Measurements from ENCODE around the gene CELSR3.

CELSR3 gene

DNA sequence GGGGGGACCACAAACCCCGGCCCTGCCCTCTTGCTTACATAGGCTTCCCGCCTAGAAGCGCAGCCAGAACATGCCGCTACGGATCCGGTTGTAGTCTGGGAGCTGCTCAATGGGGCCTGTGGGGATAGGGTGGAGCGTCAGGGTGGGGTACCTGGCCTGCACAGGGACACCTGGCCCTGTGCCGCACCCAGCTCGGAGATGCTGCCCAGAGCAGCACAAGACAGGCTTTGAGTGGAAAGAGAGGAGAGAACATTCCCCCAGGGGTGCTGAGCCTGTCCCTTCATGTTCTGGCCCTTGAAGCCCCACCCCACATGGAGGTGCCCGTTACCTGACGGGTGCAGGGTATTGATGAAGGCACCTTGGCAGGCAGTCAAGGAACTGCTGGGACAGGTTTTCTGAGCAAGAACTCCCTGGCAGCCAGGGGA, 63.6 kb downstream of the CELSR3 start:
- Histone ChIP-seq H3K4me1 (ENCODE audit: control extremely low read depth in 1 of 4, control insufficient read depth in 4 of 4, insufficient read depth in 4 of 4, low read length in 3 of 4) (peaks cover 0 to 12% (median 4%) of the 10 kb centered on the region in 4 experiments), H3K9me3 (ENCODE audit: control extremely low read depth in 1 of 5, control insufficient read depth in 4 of 5, insufficient read depth in 2 of 5, low read depth in 1 of 5, low read length in 4 of 5) (no peaks in the 10 kb centered on the region), H3K36me3 (ENCODE audit: control insufficient read depth in 4 of 4, insufficient read depth in 4 of 4, low read length in 3 of 4) (peaks cover 20 to 67% (median 47%) of the 10 kb centered on the region in 4 experiments), H3K4me3 (ENCODE audit: control insufficient read depth in 1 of 7, extremely low read depth in 1 of 7, insufficient read depth in 4 of 7, low read depth in 2 of 7, low read length in 6 of 7) (no peak overlapping the region), H3K27ac (ENCODE audit: insufficient read depth in 1 of 2, low read depth in 1 of 2, low read length in 2 of 2, poor library complexity in 1 of 2, severe bottlenecking in 2 of 2) (no peak overlapping the region), H3K27me3 (replicated peaks in 2 of 5; ENCODE audit: control insufficient read depth in 4 of 5, insufficient read depth in 5 of 5, low read length in 4 of 5) (peaks cover 0 to 27% (median 12%) of the 10 kb centered on the region in 5 experiments)
- no peak for DNase-seq
- CTCF ChIA-PET = no interaction called here
- 99% methylated on average over 9 of the region's 11 CpGs for WGBS (ENCODE audit: insufficient coverage)
- POLR2A ChIA-PET = interaction anchor here (0.5 kb wide), 1 partner anchor 44 kb away, joined by 3 read pairs; no protein-coding TSS in a partner anchor

DNA sequence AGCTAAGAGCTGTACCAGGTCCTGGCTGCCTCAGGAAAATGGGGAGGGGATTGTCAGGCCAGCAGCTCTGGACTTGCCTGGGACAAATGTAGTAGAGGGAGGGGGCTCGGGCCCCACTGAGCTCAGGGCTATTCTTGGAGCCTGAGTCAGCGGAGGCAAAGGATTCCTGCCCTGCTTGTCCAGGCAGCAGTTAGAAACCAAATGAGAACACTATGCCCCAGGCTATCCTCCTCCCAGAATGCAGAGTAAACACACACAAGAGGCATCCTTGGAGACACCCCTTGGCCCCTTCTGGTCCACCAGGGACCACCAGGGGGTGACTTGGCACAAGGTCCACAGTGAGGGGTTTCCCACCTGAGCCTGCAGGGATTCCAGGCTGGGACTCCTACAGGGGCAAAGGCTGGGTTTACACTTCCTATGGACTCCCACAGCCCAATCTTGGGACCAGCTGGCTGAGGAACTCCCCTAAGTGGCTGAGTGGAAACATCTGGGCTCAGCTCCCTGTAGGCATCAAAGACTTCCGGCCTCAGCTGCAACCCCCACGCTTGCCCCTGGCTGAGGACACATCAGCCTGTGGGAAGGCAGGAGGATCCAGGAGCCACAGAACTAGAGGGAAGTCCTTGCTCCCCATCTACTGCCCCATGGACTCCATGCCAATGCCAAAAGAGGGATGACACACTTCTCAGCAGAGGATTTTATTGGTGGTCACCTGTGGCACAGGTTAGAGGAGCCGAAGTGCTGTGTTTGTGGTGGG, 64.2 kb downstream of the CELSR3 start:
- Histone ChIP-seq H3K27me3 (replicated peaks in 2 of 5; ENCODE audit: control insufficient read depth in 4 of 5, insufficient read depth in 5 of 5, low read length in 4 of 5) (peaks cover 0 to 33% (median 15%) of the 10 kb centered on the region in 5 experiments), H3K4me3 (ENCODE audit: control insufficient read depth in 1 of 7, extremely low read depth in 1 of 7, insufficient read depth in 4 of 7, low read depth in 2 of 7, low read length in 6 of 7) (no peak overlapping the region), H3K36me3 (ENCODE audit: control insufficient read depth in 4 of 4, insufficient read depth in 4 of 4, low read length in 3 of 4) (peaks cover 20 to 61% (median 41%) of the 10 kb centered on the region in 4 experiments), H3K4me1 (ENCODE audit: control extremely low read depth in 1 of 4, control insufficient read depth in 4 of 4, insufficient read depth in 4 of 4, low read length in 3 of 4) (peaks cover 0 to 12% (median 4%) of the 10 kb centered on the region in 4 experiments), H3K27ac (ENCODE audit: insufficient read depth in 1 of 2, low read depth in 1 of 2, low read length in 2 of 2, poor library complexity in 1 of 2, severe bottlenecking in 2 of 2) (no peak overlapping the region), H3K9me3 (ENCODE audit: control extremely low read depth in 1 of 5, control insufficient read depth in 4 of 5, insufficient read depth in 2 of 5, low read depth in 1 of 5, low read length in 4 of 5) (no peaks in the 10 kb centered on the region)
- ChIA-PET CTCF (no interaction called here), POLR2A (interaction anchor here (0.5 kb wide), 1 partner anchor 44 kb away, joined by 3 read pairs; no protein-coding TSS in a partner anchor)
- whole genome bisulfite sequencing (ENCODE audit: insufficient coverage) = 96% methylated on average over 4 of the region's 5 CpGs
- DNase-seq = no peak

DNA sequence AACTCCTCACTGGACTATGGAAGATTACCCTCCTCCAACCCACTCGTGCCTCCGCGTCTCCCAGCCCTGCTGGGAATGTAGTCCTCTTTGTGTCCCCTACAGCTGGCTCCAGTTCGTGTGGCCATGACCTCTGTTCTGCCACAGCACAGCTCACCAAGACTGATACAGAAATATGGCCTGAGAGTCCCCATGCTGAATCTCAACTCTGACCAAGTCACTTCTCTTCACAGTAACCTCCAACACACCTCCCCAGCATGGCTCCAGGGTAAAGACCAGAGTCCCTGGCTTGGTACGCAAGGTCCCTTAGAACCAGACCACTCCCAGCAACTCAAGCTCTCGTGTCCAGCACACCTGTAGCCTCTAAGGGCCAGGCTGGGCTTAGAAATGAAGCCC, 65.3 kb downstream of the CELSR3 start:
- no peak for DNase-seq
- 85% methylated on average over 6 of the region's 6 CpGs for WGBS (ENCODE audit: insufficient coverage)
- H3K9me3 ChIP-seq (ENCODE audit: control extremely low read depth in 1 of 5, control insufficient read depth in 4 of 5, insufficient read depth in 2 of 5, low read depth in 1 of 5, low read length in 4 of 5) = no peaks in the 10 kb centered on the region
- CTCF ChIA-PET = no interaction called here
- POLR2A ChIA-PET = interaction anchor here (0.6 kb wide), 1 partner anchor 309 kb away, joined by 3 read pairs; no protein-coding TSS in a partner anchor
- no peak overlapping the region for H3K4me3 ChIP-seq (ENCODE audit: control insufficient read depth in 1 of 7, extremely low read depth in 1 of 7, insufficient read depth in 4 of 7, low read depth in 2 of 7, low read length in 6 of 7)
- peaks cover 0 to 42% (median 18%) of the 10 kb centered on the region in 5 experiments for H3K27me3 ChIP-seq (replicated peaks in 2 of 5; ENCODE audit: control insufficient read depth in 4 of 5, insufficient read depth in 5 of 5, low read length in 4 of 5)
- H3K36me3 ChIP-seq (ENCODE audit: control insufficient read depth in 4 of 4, insufficient read depth in 4 of 4, low read length in 3 of 4) = peaks cover 17 to 50% (median 32%) of the 10 kb centered on the region in 4 experiments
- H3K4me1 ChIP-seq (ENCODE audit: control extremely low read depth in 1 of 4, control insufficient read depth in 4 of 4, insufficient read depth in 4 of 4, low read length in 3 of 4) = peaks cover 0 to 12% (median 4%) of the 10 kb centered on the region in 4 experiments
- no peak overlapping the region for H3K27ac ChIP-seq (ENCODE audit: insufficient read depth in 1 of 2, low read depth in 1 of 2, low read length in 2 of 2, poor library complexity in 1 of 2, severe bottlenecking in 2 of 2)

DNA sequence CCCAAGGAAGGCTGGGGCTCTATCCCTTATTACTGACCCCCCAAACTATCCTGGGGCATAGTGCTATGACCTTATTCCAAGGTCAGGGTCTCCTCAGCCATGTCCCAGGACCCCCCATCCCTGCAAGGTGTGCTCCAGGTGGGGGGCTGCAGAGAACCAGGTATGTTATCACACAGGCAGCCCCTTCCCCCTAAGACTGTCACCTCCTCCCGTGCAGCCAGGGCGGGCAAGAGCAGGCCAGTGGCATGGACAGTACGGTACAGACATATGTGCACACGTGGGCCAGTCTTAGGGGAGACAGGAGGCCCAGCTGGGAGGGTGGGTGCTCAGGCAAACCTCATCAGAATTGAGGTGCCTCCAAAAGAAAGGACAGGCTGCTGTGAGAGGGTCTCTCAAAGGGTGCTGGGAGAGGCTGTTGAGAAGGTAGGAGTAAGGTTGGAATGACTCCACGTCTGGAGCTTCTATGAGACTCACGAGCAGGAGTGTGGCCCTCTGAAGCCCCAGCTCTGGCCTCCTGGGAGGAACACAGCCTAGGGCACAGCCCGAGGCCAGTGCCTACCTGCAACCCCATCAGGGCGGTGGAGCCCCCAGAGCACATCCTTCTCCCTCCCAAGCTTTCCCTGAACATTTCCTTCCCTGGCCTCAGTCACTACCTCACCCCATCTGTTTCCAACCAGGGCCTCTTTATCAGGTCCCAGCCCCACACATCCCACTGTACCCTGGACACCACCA, 65.8 kb downstream of the CELSR3 start:
- 80% methylated on average over 5 of the region's 8 CpGs for WGBS (ENCODE audit: insufficient coverage)
- H3K9me3 ChIP-seq (ENCODE audit: control extremely low read depth in 1 of 5, control insufficient read depth in 4 of 5, insufficient read depth in 2 of 5, low read depth in 1 of 5, low read length in 4 of 5) = no peaks in the 10 kb centered on the region
- peaks cover 0 to 12% (median 4%) of the 10 kb centered on the region in 4 experiments for H3K4me1 ChIP-seq (ENCODE audit: control extremely low read depth in 1 of 4, control insufficient read depth in 4 of 4, insufficient read depth in 4 of 4, low read length in 3 of 4)
- DNase-seq = no peak
- POLR2A ChIA-PET = interaction anchor here (0.6 kb wide), 1 partner anchor 309 kb away, joined by 3 read pairs; no protein-coding TSS in a partner anchor
- CTCF ChIA-PET = no interaction called here
- peaks cover 17 to 46% (median 31%) of the 10 kb centered on the region in 4 experiments for H3K36me3 ChIP-seq (ENCODE audit: control insufficient read depth in 4 of 4, insufficient read depth in 4 of 4, low read length in 3 of 4)
- peaks cover 0 to 42% (median 18%) of the 10 kb centered on the region in 5 experiments for H3K27me3 ChIP-seq (replicated peaks in 2 of 5; ENCODE audit: control insufficient read depth in 4 of 5, insufficient read depth in 5 of 5, low read length in 4 of 5)
- H3K4me3 ChIP-seq (ENCODE audit: control insufficient read depth in 1 of 7, extremely low read depth in 1 of 7, insufficient read depth in 4 of 7, low read depth in 2 of 7, low read length in 6 of 7) = no peak overlapping the region
- H3K27ac ChIP-seq (ENCODE audit: insufficient read depth in 1 of 2, low read depth in 1 of 2, low read length in 2 of 2, poor library complexity in 1 of 2, severe bottlenecking in 2 of 2) = no peak overlapping the region

DNA sequence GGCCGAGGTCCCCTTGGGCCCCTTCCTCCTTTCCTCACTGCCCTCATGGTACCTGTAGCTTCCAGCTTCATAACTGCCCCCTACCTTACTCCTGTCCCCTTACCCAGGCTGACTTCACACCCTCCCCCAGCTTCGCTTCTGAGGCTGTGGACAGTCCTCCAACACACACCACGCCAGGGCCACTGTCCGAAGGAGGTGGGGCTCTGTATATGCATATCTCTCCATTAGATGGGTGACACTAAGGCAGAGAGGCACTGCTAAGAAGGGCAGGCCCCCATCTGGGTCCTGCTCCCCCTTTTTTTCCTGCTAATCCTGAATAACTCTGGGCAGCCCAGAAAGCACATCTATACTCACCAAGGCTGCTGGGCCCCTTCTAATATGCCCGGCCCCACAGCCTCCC, 66.5 kb downstream of the CELSR3 start:
- Histone ChIP-seq H3K4me1 (ENCODE audit: control extremely low read depth in 1 of 4, control insufficient read depth in 4 of 4, insufficient read depth in 4 of 4, low read length in 3 of 4) (peaks cover 0 to 12% (median 4%) of the 10 kb centered on the region in 4 experiments), H3K27me3 (replicated peaks in 2 of 5; ENCODE audit: control insufficient read depth in 4 of 5, insufficient read depth in 5 of 5, low read length in 4 of 5) (peaks cover 0 to 42% (median 18%) of the 10 kb centered on the region in 5 experiments), H3K9me3 (ENCODE audit: control extremely low read depth in 1 of 5, control insufficient read depth in 4 of 5, insufficient read depth in 2 of 5, low read depth in 1 of 5, low read length in 4 of 5) (no peaks in the 10 kb centered on the region), H3K4me3 (ENCODE audit: control insufficient read depth in 1 of 7, extremely low read depth in 1 of 7, insufficient read depth in 4 of 7, low read depth in 2 of 7, low read length in 6 of 7) (no peak overlapping the region), H3K36me3 (ENCODE audit: control insufficient read depth in 4 of 4, insufficient read depth in 4 of 4, low read length in 3 of 4) (peaks cover 12 to 40% (median 25%) of the 10 kb centered on the region in 4 experiments), H3K27ac (ENCODE audit: insufficient read depth in 1 of 2, low read depth in 1 of 2, low read length in 2 of 2, poor library complexity in 1 of 2, severe bottlenecking in 2 of 2) (no peak overlapping the region)
- 77% methylated on average over 3 of the region's 5 CpGs for WGBS (ENCODE audit: insufficient coverage)
- ChIA-PET CTCF (interaction anchor here (0.6 kb wide), 1 partner anchor 1175 kb away, joined by 3 read pairs; no protein-coding TSS in a partner anchor), POLR2A (no interaction called here)
- DNase-seq = no peak

DNA sequence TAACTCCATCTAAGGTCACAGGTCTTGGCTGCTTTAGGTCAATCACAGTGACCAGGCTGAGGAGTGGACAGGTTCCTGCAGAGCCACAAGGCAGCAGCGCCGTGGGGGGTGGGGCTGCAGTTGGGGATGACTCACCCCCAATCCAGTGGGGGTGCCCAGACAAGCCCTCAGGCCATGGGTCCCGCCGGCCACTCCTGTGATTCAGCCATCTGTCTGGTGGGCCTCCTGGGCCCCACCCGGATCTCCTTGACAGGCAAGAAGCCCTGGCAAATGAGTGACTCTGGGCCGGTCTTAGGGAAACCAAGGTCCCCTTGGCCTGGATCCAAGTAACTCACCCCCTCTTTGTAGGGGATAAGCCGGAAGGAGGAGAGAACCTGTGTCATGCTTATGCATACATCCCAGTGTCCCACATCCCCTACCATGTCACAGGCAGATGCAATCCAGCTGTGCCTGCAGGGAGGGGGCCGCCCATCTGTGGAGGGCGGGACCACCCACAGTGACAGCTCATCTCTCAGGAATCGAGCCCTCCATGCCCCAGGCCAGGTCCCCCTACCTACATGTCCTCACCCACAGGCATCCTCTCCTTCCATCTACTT, 67.1 kb downstream of the CELSR3 start:
- ChIA-PET POLR2A (no interaction called here), CTCF (interaction anchor here (0.6 kb wide), 2 partner anchors 249 to 1175 kb away, joined by 3 read pairs; no protein-coding TSS in a partner anchor)
- DNase-seq = peak in 2 of 3 donors; percentile 37 to 48
- H3K4me1 ChIP-seq (ENCODE audit: control extremely low read depth in 1 of 4, control insufficient read depth in 4 of 4, insufficient read depth in 4 of 4, low read length in 3 of 4) = peaks cover 0 to 12% (median 4%) of the 10 kb centered on the region in 4 experiments
- peaks cover 9 to 34% (median 22%) of the 10 kb centered on the region in 4 experiments for H3K36me3 ChIP-seq (ENCODE audit: control insufficient read depth in 4 of 4, insufficient read depth in 4 of 4, low read length in 3 of 4)
- H3K27ac ChIP-seq (ENCODE audit: insufficient read depth in 1 of 2, low read depth in 1 of 2, low read length in 2 of 2, poor library complexity in 1 of 2, severe bottlenecking in 2 of 2) = no peak overlapping the region
- no peaks in the 10 kb centered on the region for H3K9me3 ChIP-seq (ENCODE audit: control extremely low read depth in 1 of 5, control insufficient read depth in 4 of 5, insufficient read depth in 2 of 5, low read depth in 1 of 5, low read length in 4 of 5)
- H3K4me3 ChIP-seq (ENCODE audit: control insufficient read depth in 1 of 7, extremely low read depth in 1 of 7, insufficient read depth in 4 of 7, low read depth in 2 of 7, low read length in 6 of 7) = no peak overlapping the region
- WGBS (ENCODE audit: insufficient coverage) = 61% methylated on average over 9 of the region's 10 CpGs
- peaks cover 0 to 42% (median 18%) of the 10 kb centered on the region in 5 experiments for H3K27me3 ChIP-seq (replicated peaks in 2 of 5; ENCODE audit: control insufficient read depth in 4 of 5, insufficient read depth in 5 of 5, low read length in 4 of 5)

All from common myeloid progenitor, CD34-positive (primary cell).